Measurements from ENCODE around the gene FAM161A. TPM values are rescaled to one million over a fixed set of nuclear protein-coding genes. Genes with fewer than 3 reads are reported as not detected.

FAM161A gene
- total RNA-seq, 1 experiment from 2014 or later = 12.2 TPM

GRCh38 chr2:61898810-61899209, 45.0 kb upstream of the FAM161A start:
- no peaks in the 10 kb centered on the region for H3K27me3 ChIP-seq (ENCODE audit: insufficient read depth, low read depth)
- no peaks in the 10 kb centered on the region for H3K9me3 ChIP-seq (ENCODE audit: insufficient read depth, low read depth)
- no peak overlapping the region for H2AFZ ChIP-seq
- H3K4me1 ChIP-seq (replicated peaks; ENCODE audit: insufficient read depth) = no peaks in the 10 kb centered on the region
- H3K79me2 ChIP-seq (ENCODE audit: low read depth) = no peaks in the 10 kb centered on the region
- H3F3A ChIP-seq (ENCODE audit: insufficient read depth, low read depth) = no peaks in the 10 kb centered on the region
- no peak overlapping the region for H3K4me3 ChIP-seq
- BruUV-seq (replicated peaks) = no TSS peak
- no peak overlapping the region for H3K27ac ChIP-seq
- 0 out of 2 replicates have a peak, but pooled peaks cover 3% of the 10 kb centered on the region for H3K9me2 ChIP-seq (ENCODE audit: insufficient read depth)
- intact Hi-C loops (cut with micrococcal nuclease; ENCODE audit: unreplicated experiment) = loop anchor here (2.0 kb wide), 1 partner anchor 764 kb away; no protein-coding TSS in a partner anchor
- TF ChIP-seq EZH2 (IDR thresholded peaks at IDR 0.05; ENCODE audit: low read depth) (no peak), CTCF (conservative IDR thresholded peaks at IDR 0.05) (peak; percentile 69)
- CTCF ChIA-PET = interaction anchor here (0.6 to 0.7 kb wide), 3 partner anchors 197 to 821 kb away, joined by 3 to 6 read pairs (median 4); no protein-coding TSS in a partner anchor
- POLR2A ChIA-PET (ENCODE audit: unreplicated experiment) = no interaction called here
- H4K20me1 ChIP-seq (ENCODE audit: insufficient read depth) = no peaks in the 10 kb centered on the region
- no peaks in the 10 kb centered on the region for H3K36me3 ChIP-seq (ENCODE audit: low read depth)
- H3K4me2 ChIP-seq = no peak overlapping the region
- peak in 1 of 2 experiments; percentile 15 for DNase-seq

GRCh38 chr2:61888267-61889055, 34.6 kb upstream of the FAM161A start, which contains the start of gene CCT4:
CCT4 (minus strand) TSS chr2:61888656; CDS start chr2:61888507, 149 bp downstream.
- Histone ChIP-seq H3K9me3 (ENCODE audit: insufficient read depth, low read depth) (no peaks in the 10 kb centered on the region), H4K20me1 (ENCODE audit: insufficient read depth) (peaks cover 40% of the 10 kb centered on the region), H3K27ac (peak within 1 kb of the TSS; percentile 94), H3K4me3 (peak within 1 kb of the TSS; percentile 97), H3K9me2 (ENCODE audit: insufficient read depth) (no peaks in the 10 kb centered on the region), H3K27me3 (ENCODE audit: insufficient read depth, low read depth) (no peaks in the 10 kb centered on the region), H3K4me1 (replicated peaks; ENCODE audit: insufficient read depth) (peaks cover 30% of the 10 kb centered on the region), H3K79me2 (ENCODE audit: low read depth) (peaks cover 52% of the 10 kb centered on the region), H2AFZ (peak within 1 kb of the TSS; percentile 87), H3K36me3 (ENCODE audit: low read depth) (peaks cover 34% of the 10 kb centered on the region), H3K4me2 (peak within 1 kb of the TSS; percentile 97), H3F3A (ENCODE audit: insufficient read depth, low read depth) (peaks cover 33% of the 10 kb centered on the region)
- TSS peak; percentile 71 for BruUV-seq (replicated peaks)
- intact Hi-C loops (cut with micrococcal nuclease; ENCODE audit: unreplicated experiment) = loop anchor here (1.0 to 10.0 kb wide), 3 partner anchors 34 to 394 kb away; partner anchors contain the start of genes FAM161A and XPO1
- ChIA-PET POLR2A (ENCODE audit: unreplicated experiment) (no interaction called here), CTCF (interaction anchor here (0.7 kb wide), 2 partner anchors 33 to 454 kb away, joined by 8 to 11 read pairs; no protein-coding TSS in a partner anchor)
- DNase-seq = peak; percentile 64 to 90
- TF ChIP-seq EZH2 (IDR thresholded peaks at IDR 0.05; ENCODE audit: low read depth) (no peak), CTCF (conservative IDR thresholded peaks at IDR 0.05) (no peak)

- H3K27me3 ChIP-seq (ENCODE audit: insufficient read depth, low read depth) = no peaks in the 10 kb centered on the region
- peaks cover 39% of the 10 kb centered on the region for H3F3A ChIP-seq (ENCODE audit: insufficient read depth, low read depth)
- peaks cover 59% of the 10 kb centered on the region for H3K79me2 ChIP-seq (ENCODE audit: low read depth)
- H4K20me1 ChIP-seq (ENCODE audit: insufficient read depth) = peaks cover 46% of the 10 kb centered on the region
- peak overlapping the region; percentile 97 for H3K4me2 ChIP-seq
- no peaks in the 10 kb centered on the region for H3K9me2 ChIP-seq (ENCODE audit: insufficient read depth)
- H3K9me3 ChIP-seq (ENCODE audit: insufficient read depth, low read depth) = no peaks in the 10 kb centered on the region
- intact Hi-C loops (cut with micrococcal nuclease; ENCODE audit: unreplicated experiment) = loop anchor here (1.0 to 10.0 kb wide), 3 partner anchors 33 to 393 kb away; partner anchors contain the start of genes FAM161A and XPO1
- ChIA-PET CTCF (interaction anchor here (0.5 kb wide), 1 partner anchor 21 kb away, joined by 6 read pairs; no protein-coding TSS in a partner anchor), POLR2A (ENCODE audit: unreplicated experiment) (no interaction called here)
- TF ChIP-seq EZH2 (IDR thresholded peaks at IDR 0.05; ENCODE audit: low read depth) (no peak), CTCF (conservative IDR thresholded peaks at IDR 0.05) (no peak)
- peak overlapping the region; percentile 94 for H3K27ac ChIP-seq
- peaks cover 30% of the 10 kb centered on the region for H3K4me1 ChIP-seq (replicated peaks; ENCODE audit: insufficient read depth)
- BruUV-seq (replicated peaks) = no TSS peak
- H2AFZ ChIP-seq = peak overlapping the region; percentile 87
- DNase-seq = no peak
- H3K4me3 ChIP-seq = peak overlapping the region; percentile 97
- peaks cover 41% of the 10 kb centered on the region for H3K36me3 ChIP-seq (ENCODE audit: low read depth)
Measured at GRCh38 chr2:61887717-61888266, 33.9 kb upstream of the FAM161A start.

Data from PC-9 (cell line).